H1 (cell line): Measurements from ENCODE around the gene COL20A1.

ENCODE experiments used
- EZH2 ChIP-seq: fragments of 200-600 bp; sonication (generic); IDR thresholded peaks from 2 replicates; pipeline ENCODE4 v1.7.1; 2012; ENCODE audit warnings: low read depth, mild to moderate bottlenecking, moderate library complexity, low read length, inconsistent platforms; ENCODE audit not compliant: severe bottlenecking
- MAX ChIP-seq: IDR thresholded peaks from 2 replicates; pipeline ENCODE4 v1.6.1; 2012; ENCODE audit warnings: inconsistent platforms

- TF ChIP-seq EZH2 (no peak), MAX (no peak)
These were observed 81.5 kb downstream of the COL20A1 start for GRCh38 chr20:63374504-63374903.
